Measurements from ENCODE around the gene UBE2A.

UBE2A gene

DNA sequence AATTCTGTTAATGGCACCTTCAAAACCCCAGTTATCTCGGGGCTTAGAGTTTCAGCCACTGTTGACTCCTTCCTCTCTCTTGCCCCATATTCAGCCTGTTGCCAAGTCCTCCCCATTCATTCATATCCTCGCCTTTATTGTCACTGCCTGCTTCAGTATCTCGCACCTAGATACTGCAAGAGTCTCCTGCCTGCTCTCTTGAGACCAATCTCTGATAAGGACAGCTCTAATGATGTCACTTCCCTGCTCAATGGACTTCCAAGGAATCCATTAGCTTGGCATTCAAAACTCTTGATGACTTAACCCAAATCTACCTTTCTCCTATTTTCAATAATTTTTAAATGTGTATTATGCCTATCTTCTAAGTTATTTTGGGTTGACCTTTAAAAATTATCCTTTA, 1.1 kb upstream of the UBE2A start:
- TF ChIP-seq FOXP2 (optimal IDR thresholded peaks at IDR 0.05; ENCODE audit: borderline replicate concordance, extremely low read depth, extremely low read length, insufficient read depth) (no peak), REST (IDR thresholded peaks at IDR 0.05; ENCODE audit: insufficient read depth in 1 of 2, low read depth in 2 of 2, low read length in 2 of 2) (no peak)

GRCh38 chrX:119573840-119574393, 446 bp upstream of the UBE2A start:
- no peak for TF ChIP-seq FOXP2 (optimal IDR thresholded peaks at IDR 0.05; ENCODE audit: borderline replicate concordance, extremely low read depth, extremely low read length, insufficient read depth)
- no peak for TF ChIP-seq POLR2AphosphoS5 (IDR thresholded peaks at IDR 0.05; ENCODE audit: low read depth, low read length)
- no peak for TF ChIP-seq SIN3A (IDR thresholded peaks at IDR 0.05; ENCODE audit: borderline replicate concordance, insufficient read depth, low read length)
- no peak for TF ChIP-seq REST (IDR thresholded peaks at IDR 0.05; ENCODE audit: insufficient read depth in 1 of 2, low read depth in 2 of 2, low read length in 2 of 2)
- TF ChIP-seq TAF1 (IDR thresholded peaks at IDR 0.05; ENCODE audit: borderline replicate concordance, insufficient read depth, low read length), result no peak

GRCh38 chrX:119579414-119579813, 5.1 kb downstream of the UBE2A start:
- TF ChIP-seq REST (IDR thresholded peaks at IDR 0.05; ENCODE audit: insufficient read depth in 1 of 2, low read depth in 2 of 2, low read length in 2 of 2) (no peak), SIN3A (IDR thresholded peaks at IDR 0.05; ENCODE audit: borderline replicate concordance, insufficient read depth, low read length) (no peak), POLR2AphosphoS5 (IDR thresholded peaks at IDR 0.05; ENCODE audit: low read depth, low read length) (no peak), FOXP2 (optimal IDR thresholded peaks at IDR 0.05; ENCODE audit: borderline replicate concordance, extremely low read depth, extremely low read length, insufficient read depth) (no peak), TAF1 (IDR thresholded peaks at IDR 0.05; ENCODE audit: borderline replicate concordance, insufficient read depth, low read length) (no peak)

DNA sequence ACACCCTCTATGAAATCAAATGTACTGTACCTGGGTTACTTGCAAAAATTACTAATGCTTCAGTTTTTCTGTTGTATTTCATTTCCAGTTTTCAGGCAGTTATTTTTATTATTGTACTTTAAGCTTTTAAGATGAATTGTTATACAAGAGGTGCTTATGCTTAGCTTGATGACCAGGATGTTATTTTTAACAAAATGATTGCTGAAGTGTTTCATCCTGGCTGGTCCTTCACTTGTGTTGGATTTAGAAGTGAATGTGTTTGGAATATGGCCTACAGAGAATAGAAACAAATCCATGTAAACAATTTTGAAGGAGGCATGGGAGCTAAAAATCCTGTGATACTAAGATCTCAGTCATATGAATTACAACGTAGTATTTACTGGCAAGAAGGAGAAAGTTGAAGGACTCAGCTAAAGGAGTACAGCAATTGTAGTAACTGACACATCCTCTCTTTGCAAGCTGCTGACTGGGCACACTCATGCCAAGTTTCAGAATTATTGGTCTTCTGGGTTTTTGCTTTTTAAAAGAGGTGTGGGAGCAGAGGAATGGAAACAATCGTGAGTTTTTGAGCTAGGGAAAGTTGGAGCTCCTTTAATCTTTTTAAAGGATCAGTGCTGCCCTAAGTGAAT, 9.2 kb downstream of the UBE2A start:
- TF ChIP-seq SIN3A (IDR thresholded peaks at IDR 0.05; ENCODE audit: borderline replicate concordance, insufficient read depth, low read length) (no peak), REST (IDR thresholded peaks at IDR 0.05; ENCODE audit: insufficient read depth in 1 of 2, low read depth in 2 of 2, low read length in 2 of 2) (no peak), POLR2AphosphoS5 (IDR thresholded peaks at IDR 0.05; ENCODE audit: low read depth, low read length) (no peak), FOXP2 (optimal IDR thresholded peaks at IDR 0.05; ENCODE audit: borderline replicate concordance, extremely low read depth, extremely low read length, insufficient read depth) (no peak), TAF1 (IDR thresholded peaks at IDR 0.05; ENCODE audit: borderline replicate concordance, insufficient read depth, low read length) (no peak)

- TF ChIP-seq POLR2AphosphoS5 (IDR thresholded peaks at IDR 0.05; ENCODE audit: low read depth, low read length) (no peak), REST (IDR thresholded peaks at IDR 0.05; ENCODE audit: insufficient read depth in 1 of 2, low read depth in 2 of 2, low read length in 2 of 2) (no peak), SIN3A (IDR thresholded peaks at IDR 0.05; ENCODE audit: borderline replicate concordance, insufficient read depth, low read length) (no peak), TAF1 (IDR thresholded peaks at IDR 0.05; ENCODE audit: borderline replicate concordance, insufficient read depth, low read length) (no peak), FOXP2 (optimal IDR thresholded peaks at IDR 0.05; ENCODE audit: borderline replicate concordance, extremely low read depth, extremely low read length, insufficient read depth) (no peak)
Observed at GRCh38 chrX:119589810-119590209, 15.4 kb downstream of the UBE2A start.
